H9 (cell line): Measurements from ENCODE around the gene DCP1A. TPM values are rescaled to one million over a fixed set of nuclear protein-coding genes. Genes with fewer than 3 reads are reported as not detected.

ENCODE experiments used
- DNase-seq: peaks from one replicate; pipeline ENCODE4 v3.0.0-alpha.2; 2017
- H2AFZ ChIP-seq: one replicate; pipeline ENCODE4 v1.6.1; 2013; ENCODE audit warnings: mild to moderate bottlenecking, low read length, control low read depth, moderate library complexity
- H2AK5ac ChIP-seq: 2 replicates; pipeline ENCODE4 v1.6.1; 2013; ENCODE audit warnings: low read length, control low read depth, mixed read lengths; ENCODE audit not compliant: insufficient read length
- H2BK120ac ChIP-seq: one replicate; pipeline ENCODE4 v1.6.1; 2013; ENCODE audit warnings: low read depth, mild to moderate bottlenecking, low read length, control low read depth, inconsistent platforms; ENCODE audit not compliant: poor library complexity, severe bottlenecking
- H2BK12ac ChIP-seq: 2 replicates; pipeline ENCODE4 v1.6.1; 2013; ENCODE audit warnings: low read length, control low read depth, mixed read lengths, low read depth; ENCODE audit not compliant: insufficient read length
- H2BK15ac ChIP-seq: 2 replicates; pipeline ENCODE4 v1.6.1; 2013; ENCODE audit warnings: low read depth, low read length, control low read depth
- H2BK20ac ChIP-seq: one replicate; pipeline ENCODE4 v1.6.1; 2013; ENCODE audit warnings: low read depth, mild to moderate bottlenecking, low read length, control low read depth, inconsistent platforms; ENCODE audit not compliant: poor library complexity, severe bottlenecking
- H2BK5ac ChIP-seq: 2 replicates; pipeline ENCODE4 v1.6.1; 2013; ENCODE audit warnings: low read length, control low read depth, mixed read lengths; ENCODE audit not compliant: insufficient read length
- H3K14ac ChIP-seq: 2 replicates; pipeline ENCODE4 v1.6.1; 2013; ENCODE audit warnings: low read length, control low read depth; ENCODE audit not compliant: insufficient read depth
- H3K18ac ChIP-seq: 2 replicates; pipeline ENCODE4 v1.6.1; 2013; ENCODE audit warnings: low read depth, mild to moderate bottlenecking, mixed read lengths, low read length, control low read depth; ENCODE audit not compliant: insufficient read length
- H3K23ac ChIP-seq: 2 replicates; pipeline ENCODE4 v1.6.1; 2013; ENCODE audit warnings: low read length, control low read depth, mixed read lengths, low read depth; ENCODE audit not compliant: insufficient read length
- H3K23me2 ChIP-seq: 2 replicates; pipeline ENCODE4 v1.6.1; 2013; ENCODE audit warnings: low read depth, mild to moderate bottlenecking, mixed read lengths, low read length, control low read depth; ENCODE audit not compliant: insufficient read length, poor library complexity, severe bottlenecking
- H3K27ac ChIP-seq: 2 replicates; pipeline ENCODE4 v1.5.1; 2013; ENCODE audit warnings: low read length, control low read depth, mixed read lengths, low read depth; ENCODE audit not compliant: insufficient read length
- H3K27me3 ChIP-seq: 2 replicates; pipeline ENCODE4 v1.6.1; 2013; ENCODE audit warnings: low read length, control low read depth, inconsistent platforms; ENCODE audit not compliant: insufficient read depth
- H3K4ac ChIP-seq: 2 replicates; pipeline ENCODE4 v1.6.1; 2013; ENCODE audit warnings: low read depth, mild to moderate bottlenecking, control low read depth, inconsistent platforms, low read length, moderate library complexity
- H3K4me1 ChIP-seq: 2 replicates; pipeline ENCODE4 v1.6.1; 2013; ENCODE audit warnings: low read length, control low read depth, inconsistent platforms; ENCODE audit not compliant: insufficient read depth
- H3K4me2 ChIP-seq: 2 replicates; pipeline ENCODE4 v1.6.1; 2013; ENCODE audit warnings: low read length, control low read depth, mixed read lengths; ENCODE audit not compliant: insufficient read length, insufficient read depth
- H3K56ac ChIP-seq: 2 replicates; pipeline ENCODE4 v1.6.1; 2013; ENCODE audit warnings: low read depth, mild to moderate bottlenecking, mixed read lengths, low read length, control low read depth; ENCODE audit not compliant: insufficient read length
- H3K79me1 ChIP-seq: 2 replicates; pipeline ENCODE4 v1.6.1; 2013; ENCODE audit warnings: low read depth, mild to moderate bottlenecking, moderate library complexity, low read length, control low read depth, inconsistent platforms; ENCODE audit not compliant: insufficient read depth, poor library complexity, severe bottlenecking
- H3K79me2 ChIP-seq: 2 replicates; pipeline ENCODE4 v1.6.1; 2013; ENCODE audit warnings: low read length, control low read depth, inconsistent platforms; ENCODE audit not compliant: insufficient read depth
- H3K9ac ChIP-seq: 2 replicates; pipeline ENCODE4 v1.6.1; 2013; ENCODE audit warnings: low read length, control low read depth, mixed read lengths; ENCODE audit not compliant: insufficient read length; ENCODE audit errors: extremely low read depth
- H3K9me3 ChIP-seq: one replicate; pipeline ENCODE4 v1.6.1; 2013; ENCODE audit warnings: low read depth, low read length, inconsistent platforms; ENCODE audit not compliant: control insufficient read depth
- H3T11ph ChIP-seq: one replicate; pipeline ENCODE4 v1.6.1; 2013; ENCODE audit warnings: mild to moderate bottlenecking, low read length, control low read depth, inconsistent platforms
- H4K20me1 ChIP-seq: one replicate; pipeline ENCODE4 v1.6.1; 2013; ENCODE audit not compliant: control insufficient read depth, insufficient read length, insufficient read depth
- H4K5ac ChIP-seq: 2 replicates; pipeline ENCODE4 v1.6.1; 2013; ENCODE audit warnings: low read depth, mild to moderate bottlenecking, mixed read lengths, low read length, control low read depth; ENCODE audit not compliant: insufficient read length
- H4K8ac ChIP-seq: replicated peaks from 2 replicates; pipeline ENCODE4 v1.6.1; 2013; ENCODE audit warnings: low read length, control low read depth, mixed read lengths, low read depth; ENCODE audit not compliant: insufficient read length
- H4K91ac ChIP-seq: 2 replicates; pipeline ENCODE4 v1.6.1; 2013; ENCODE audit warnings: low read depth, mild to moderate bottlenecking, moderate library complexity, mixed read lengths, low read length, control low read depth; ENCODE audit not compliant: insufficient read length
- H3K27ac Mint-ChIP-seq, 3 experiments: 2 replicates in 2 of 3; 3 replicates in 1 of 3; pipeline ENCODE4 v1.8.0; 2020 to 2021; ENCODE audit warnings: mixed read lengths in 3 of 3, mild to moderate bottlenecking in 1 of 3, moderate library complexity in 1 of 3
- H3K27me3 Mint-ChIP-seq: 2 replicates; pipeline ENCODE4 v1.8.0; 2021; ENCODE audit warnings: low read depth, mild to moderate bottlenecking, moderate library complexity, mixed read lengths
- H3K36me3 Mint-ChIP-seq, 3 experiments: 2 replicates in 2 of 3; 3 replicates in 1 of 3; pipeline ENCODE4 v1.8.0; 2020 to 2021; ENCODE audit warnings: low read depth in 3 of 3, mixed read lengths in 3 of 3; ENCODE audit not compliant: insufficient read depth in 1 of 3
- H3K4me1 Mint-ChIP-seq, 2 experiments: 2 replicates each; pipeline ENCODE4 v1.8.0; 2020; ENCODE audit warnings: mixed read lengths in 2 of 2
- H3K4me3 Mint-ChIP-seq, 2 experiments: 2 replicates in 1 of 2; 3 replicates in 1 of 2; pipeline ENCODE4 v1.8.0; 2020 to 2021; ENCODE audit warnings: mild to moderate bottlenecking in 2 of 2, mixed read lengths in 2 of 2, moderate library complexity in 1 of 2
- H3K9me3 Mint-ChIP-seq, 2 experiments: 2 replicates in 1 of 2; 3 replicates in 1 of 2; pipeline ENCODE4 v1.8.0; 2020; ENCODE audit warnings: mild to moderate bottlenecking in 2 of 2, mixed read lengths in 2 of 2, moderate library complexity in 1 of 2
- WGBS: extraction: QIAGEN DNeasy Blood & Tissue Kit; methylation state at CpG from one replicate; pipeline ENCODE4 v1.1.7; 2013; ENCODE audit warnings: missing lambda C conversion rate, low lambda C conversion rate, mixed read lengths; ENCODE audit not compliant: insufficient read length; ENCODE audit errors: extremely low coverage; 5-methylcytosine and 5-hydroxymethylcytosine counted together
- total RNA-seq: library from RNA; stranded (reverse); gene quantifications from 2 replicates; pipeline ENCODE4 v1.2.1, GENCODE V29; 2021
- TF ChIP-seq, protein P1 (sequence below): fragments of 200-600 bp; sonication (generic); conservative IDR thresholded peaks from 3 replicates; pipeline ENCODE4 v1.8.0; 2021; ENCODE audit warnings: antibody characterized with exemption, mild to moderate bottlenecking

DCP1A gene
- total RNA-seq, 1 experiment from 2014 or later: 17.8 TPM

DNA sequence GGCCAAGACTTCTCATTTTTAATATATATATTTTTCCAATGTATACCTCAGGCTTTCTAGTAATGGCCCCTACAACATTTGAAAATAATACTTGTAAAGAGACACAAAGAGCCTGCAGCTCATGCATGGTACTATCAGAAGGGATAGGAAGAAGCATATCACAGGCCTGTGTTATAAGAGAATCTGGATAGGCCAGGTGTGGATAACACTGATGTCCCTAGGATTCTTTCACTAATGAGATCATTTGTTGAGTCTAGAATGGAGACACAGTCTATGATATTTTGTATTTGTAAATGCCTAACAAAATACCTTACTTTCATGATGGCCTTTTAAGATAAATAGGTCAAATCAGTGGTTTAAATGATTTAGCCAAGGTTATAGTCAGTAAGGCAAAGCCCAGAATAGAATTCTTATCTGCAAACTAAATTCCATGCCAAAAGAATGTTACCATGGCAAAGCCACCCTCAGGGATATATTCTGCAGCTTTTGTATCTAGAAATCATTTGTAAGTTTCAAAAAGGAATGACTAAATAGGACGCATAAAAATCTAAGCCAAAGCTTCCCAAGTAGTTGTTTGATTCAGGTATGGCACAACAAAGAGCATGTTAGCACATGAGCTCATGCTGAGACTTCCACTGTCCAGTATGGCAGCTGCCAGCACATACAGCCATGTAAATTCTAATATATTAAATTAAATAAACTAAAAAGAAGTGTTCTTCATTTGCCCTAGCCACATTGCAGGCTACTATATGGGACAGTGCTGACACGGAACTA, 10.0 kb downstream of the DCP1A start:
- H4K20me1 ChIP-seq: no peaks in the 10 kb centered on the region

More for the DNA sequence above, 10.0 kb downstream of the DCP1A start:
- Histone ChIP-seq H4K8ac (no peak overlapping the region), H4K91ac (no peak overlapping the region), H2AFZ (no peak overlapping the region), H2AK5ac (no peak overlapping the region), H3K9me3 (no peaks in the 10 kb centered on the region), H3K23me2 (no peaks in the 10 kb centered on the region), H3K4me2 (no peak overlapping the region), H2BK15ac (no peak overlapping the region), H3K23ac (no peak overlapping the region), H3K79me1 (peaks cover 4% of the 10 kb centered on the region), H3K27me3 (no peaks in the 10 kb centered on the region), H3K79me2 (no peaks in the 10 kb centered on the region), H3K4ac (no peak overlapping the region), H2BK12ac (no peak overlapping the region), H4K5ac (no peak overlapping the region), H3K4me1 (no peaks in the 10 kb centered on the region), H3K9ac (no peak overlapping the region), H3T11ph (no peak overlapping the region), H3K14ac (no peak overlapping the region), H3K18ac (no peak overlapping the region), H2BK120ac (no peak overlapping the region), H3K27ac (no peak overlapping the region), H2BK20ac (no peak overlapping the region), H2BK5ac (no peak overlapping the region), H3K56ac (no peak overlapping the region)
- TF ChIP-seq, protein P1, sequence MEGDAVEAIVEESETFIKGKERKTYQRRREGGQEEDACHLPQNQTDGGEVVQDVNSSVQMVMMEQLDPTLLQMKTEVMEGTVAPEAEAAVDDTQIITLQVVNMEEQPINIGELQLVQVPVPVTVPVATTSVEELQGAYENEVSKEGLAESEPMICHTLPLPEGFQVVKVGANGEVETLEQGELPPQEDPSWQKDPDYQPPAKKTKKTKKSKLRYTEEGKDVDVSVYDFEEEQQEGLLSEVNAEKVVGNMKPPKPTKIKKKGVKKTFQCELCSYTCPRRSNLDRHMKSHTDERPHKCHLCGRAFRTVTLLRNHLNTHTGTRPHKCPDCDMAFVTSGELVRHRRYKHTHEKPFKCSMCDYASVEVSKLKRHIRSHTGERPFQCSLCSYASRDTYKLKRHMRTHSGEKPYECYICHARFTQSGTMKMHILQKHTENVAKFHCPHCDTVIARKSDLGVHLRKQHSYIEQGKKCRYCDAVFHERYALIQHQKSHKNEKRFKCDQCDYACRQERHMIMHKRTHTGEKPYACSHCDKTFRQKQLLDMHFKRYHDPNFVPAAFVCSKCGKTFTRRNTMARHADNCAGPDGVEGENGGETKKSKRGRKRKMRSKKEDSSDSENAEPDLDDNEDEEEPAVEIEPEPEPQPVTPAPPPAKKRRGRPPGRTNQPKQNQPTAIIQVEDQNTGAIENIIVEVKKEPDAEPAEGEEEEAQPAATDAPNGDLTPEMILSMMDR: no peak
- Mint-ChIP-seq H3K27ac (no peak overlapping the region), H3K4me1 (no peaks in the 10 kb centered on the region), H3K36me3 (peaks cover 24 to 66% (median 57%) of the 10 kb centered on the region in 3 experiments; a peak in 6 of 7 replicates), H3K4me3 (no peak overlapping the region), H3K27me3 (no peaks in the 10 kb centered on the region), H3K9me3 (no peaks in the 10 kb centered on the region)
- no CpG with 5 or more reads among the region's 2 CpGs for WGBS
- DNase-seq: no peak
